GM18909 (cell line): ENCODE data around the gene S100P.

Experiments
- ATAC-seq: cut with Tn5 transposase; IDR thresholded peaks from one replicate; pipeline ENCODE4 v1.9.1; 2021; ENCODE audit warnings: mild to moderate bottlenecking; ENCODE audit not compliant: unreplicated experiment, poor library complexity

Gene S100P

DNA sequence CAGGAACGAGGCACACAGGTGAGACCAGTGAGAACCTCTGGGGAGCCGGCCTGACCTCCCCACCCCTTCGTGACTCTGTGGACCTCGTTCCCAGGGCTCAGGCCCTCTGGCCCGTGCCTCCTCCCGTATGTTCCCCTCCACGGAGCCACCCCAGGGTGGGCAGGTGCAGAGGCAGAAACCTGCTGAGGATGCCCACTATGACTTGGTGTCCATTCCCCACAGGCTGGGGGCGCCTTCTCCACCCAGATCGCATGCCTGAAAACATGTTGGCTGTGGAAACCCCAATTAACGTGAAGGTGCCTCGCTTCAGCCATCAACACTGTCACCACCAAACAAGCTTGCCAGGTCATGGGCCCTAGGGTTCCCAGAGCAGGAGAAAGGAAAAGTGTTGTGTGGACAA lies 49.3 kb downstream of the S100P start:
- ATAC-seq, result no peak
